GM23248 (cell line): ENCODE data around the gene TMEM207. TPM values are rescaled to one million over a fixed set of nuclear protein-coding genes. Genes with fewer than 3 reads are reported as not detected.

Experiments used
- DNase-seq: peaks from one replicate; pipeline ENCODE4 v3.0.0-alpha.2; 2015
- H2AFZ ChIP-seq: fragments of 200-600 bp; sonication (generic); 2 replicates; pipeline ENCODE4 v1.6.1; 2016; ENCODE audit warnings: antibody characterized with exemption
- H3F3A ChIP-seq: fragments of 200-600 bp; sonication (generic); 2 replicates; pipeline ENCODE4 v1.6.1; 2016; ENCODE audit warnings: mild to moderate bottlenecking, antibody characterized with exemption, mixed run types; ENCODE audit not compliant: insufficient read depth
- H3K27ac ChIP-seq: fragments of 200-600 bp; sonication (generic); 2 replicates; pipeline ENCODE4 v1.5.1; 2016; ENCODE audit warnings: mild to moderate bottlenecking
- H3K27me3 ChIP-seq: fragments of 200-600 bp; sonication (generic); replicated peaks from 2 replicates; pipeline ENCODE4 v1.6.1; 2016; ENCODE audit warnings: mild to moderate bottlenecking; ENCODE audit not compliant: insufficient read depth
- H3K36me3 ChIP-seq: fragments of 200-600 bp; sonication (generic); 2 replicates; pipeline ENCODE4 v1.6.1; 2016; ENCODE audit warnings: low read depth, mild to moderate bottlenecking
- H3K4me1 ChIP-seq: fragments of 200-600 bp; sonication (generic); 2 replicates; pipeline ENCODE4 v1.6.1; 2016; ENCODE audit warnings: mild to moderate bottlenecking; ENCODE audit not compliant: insufficient read depth
- H3K4me2 ChIP-seq: fragments of 200-600 bp; sonication (generic); one replicate; pipeline ENCODE4 v1.6.1; 2016; ENCODE audit warnings: mild to moderate bottlenecking; ENCODE audit not compliant: unreplicated experiment
- H3K4me3 ChIP-seq: fragments of 200-600 bp; sonication (generic); 2 replicates; pipeline ENCODE4 v1.5.1; 2016; ENCODE audit warnings: mild to moderate bottlenecking
- H3K79me2 ChIP-seq: fragments of 200-600 bp; sonication (generic); 2 replicates; pipeline ENCODE4 v1.6.1; 2016; ENCODE audit warnings: mild to moderate bottlenecking; ENCODE audit not compliant: insufficient read depth
- H3K9ac ChIP-seq: fragments of 200-600 bp; sonication (generic); 2 replicates; pipeline ENCODE4 v1.6.1; 2016; ENCODE audit warnings: mild to moderate bottlenecking
- H3K9me2 ChIP-seq: fragments of 200-600 bp; sonication (generic); 2 replicates; pipeline ENCODE4 v1.6.1; 2016; ENCODE audit warnings: mixed run types, mild to moderate bottlenecking, moderate library complexity; ENCODE audit not compliant: insufficient read depth
- H3K9me3 ChIP-seq: fragments of 200-600 bp; sonication (generic); one replicate; pipeline ENCODE4 v1.6.1; 2017; ENCODE audit warnings: low read depth
- H4K20me1 ChIP-seq: fragments of 200-600 bp; sonication (generic); 2 replicates; pipeline ENCODE4 v1.6.0; 2016; ENCODE audit not compliant: insufficient read depth
- EZH2 ChIP-seq: fragments of 200-600 bp; sonication (generic); IDR thresholded peaks from 2 replicates; pipeline ENCODE4 v1.6.1; 2018; ENCODE audit warnings: antibody characterized with exemption, mild to moderate bottlenecking; ENCODE audit not compliant: insufficient read depth, poor library complexity, severe bottlenecking
- EZH2phosphoT487 ChIP-seq: fragments of 200-600 bp; sonication (generic); IDR thresholded peaks from 2 replicates; pipeline ENCODE4 v1.6.1; 2018; ENCODE audit warnings: antibody characterized with exemption, moderate library complexity, mild to moderate bottlenecking, low read depth; ENCODE audit not compliant: insufficient read depth
- WGBS, 2 experiments: methylation state at CpG; one replicate each; pipeline ENCODE4 v1.1.6; 2015 to 2017; ENCODE audit warnings: low lambda C conversion rate in 2 of 2, low coverage in 1 of 2; ENCODE audit errors: missing lambda C conversion rate in 2 of 2; 5-methylcytosine and 5-hydroxymethylcytosine counted together
- in situ Hi-C: fragments of 300-500 bp; cut with MboI; formaldehyde crosslinking; loops from 2 replicates; pipeline ENCODE4 v1.15.0; 2020
- polyA plus RNA-seq: library from polyadenylated mRNA; unstranded; fragments of >200 nt; fragmentation: Nextera tagmentation; extraction: Ambion mirVana; gene quantifications from 2 replicates; pipeline ENCODE4 v1.2.1, GENCODE V29; 2016
- total RNA-seq: library from RNA; depleted of rRNA; stranded (reverse); fragments of >200 nt; shearing (Covaris generic); gene quantifications from 2 replicates; pipeline ENCODE4 v1.2.3, GENCODE V29; 2014

The TMEM207 gene
- total and polyA plus RNA-seq, 2 experiments from 2014 or later: not detected

- no peak overlapping the region for H3K4me2 ChIP-seq
- no peak overlapping the region for H3K9ac ChIP-seq
- H4K20me1 ChIP-seq: no peaks in the 10 kb centered on the region
- no peaks in the 10 kb centered on the region for H3K9me2 ChIP-seq
- no peaks in the 10 kb centered on the region for H3K9me3 ChIP-seq
- in situ Hi-C loops: loop anchor here (10.0 to 25.0 kb wide), 2 partner anchors 200 to 462 kb away; no protein-coding TSS in a partner anchor
- H3K4me1 ChIP-seq: peaks cover 6% of the 10 kb centered on the region
- WGBS, 2 experiments: 37 to 40% methylated on average over 16 of the region's 16 CpGs
- no peaks in the 10 kb centered on the region for H3K27me3 ChIP-seq
- H3K79me2 ChIP-seq: no peaks in the 10 kb centered on the region
- H3K36me3 ChIP-seq: no peaks in the 10 kb centered on the region
- DNase-seq: peak; percentile 77
- no peak for TF ChIP-seq EZH2
- TF ChIP-seq EZH2phosphoT487: no peak
- no peak overlapping the region for H3K27ac ChIP-seq
- H3F3A ChIP-seq: 0 out of 2 replicates have a peak, but pooled peaks cover 12% of the 10 kb centered on the region
- no peak overlapping the region for H3K4me3 ChIP-seq
- peak overlapping the region; percentile 50 for H2AFZ ChIP-seq
These were observed 24.9 kb downstream of the TMEM207 start for GRCh38 chr3:190424478-190425439.

- no peak for DNase-seq
- no peaks in the 10 kb centered on the region for H3K36me3 ChIP-seq
- no peaks in the 10 kb centered on the region for H3K9me3 ChIP-seq
- no peak overlapping the region for H3K9ac ChIP-seq
- in situ Hi-C loops: loop anchor here (10.0 kb wide), 1 partner anchor 199 kb away; no protein-coding TSS in a partner anchor
- no peaks in the 10 kb centered on the region for H3K27me3 ChIP-seq
- H3K4me1 ChIP-seq: no peaks in the 10 kb centered on the region; the same call in 1 of the 2 replicates
- H3F3A ChIP-seq: 0 out of 2 replicates have a peak, but pooled peaks cover 6% of the 10 kb centered on the region
- H3K4me2 ChIP-seq: no peak overlapping the region
- H3K27ac ChIP-seq: no peak overlapping the region
- H2AFZ ChIP-seq: peak overlapping the region; percentile 50
- H3K4me3 ChIP-seq: no peak overlapping the region
- no peaks in the 10 kb centered on the region for H4K20me1 ChIP-seq
- 31 to 39% methylated on average over 2 of the region's 2 CpGs for WGBS, 2 experiments
- TF ChIP-seq EZH2phosphoT487: no peak
- TF ChIP-seq EZH2: no peak
- no peaks in the 10 kb centered on the region for H3K79me2 ChIP-seq
- H3K9me2 ChIP-seq: no peaks in the 10 kb centered on the region
These were observed 25.6 kb downstream of the TMEM207 start for GRCh38 chr3:190424108-190424477.

GRCh38 chr3:190414297-190414696 lies 35.4 kb downstream of the TMEM207 start:
- DNase-seq: no peak
- Histone ChIP-seq H2AFZ (no peak overlapping the region), H3K9me2 (no peaks in the 10 kb centered on the region), H3K79me2 (no peaks in the 10 kb centered on the region), H3K4me3 (no peak overlapping the region), H3K4me2 (no peak overlapping the region), H3K36me3 (no peaks in the 10 kb centered on the region), H3K4me1 (no peaks in the 10 kb centered on the region), H4K20me1 (no peaks in the 10 kb centered on the region), H3K9ac (no peak overlapping the region), H3F3A (no peaks in the 10 kb centered on the region), H3K27ac (no peak overlapping the region), H3K9me3 (no peaks in the 10 kb centered on the region), H3K27me3 (no peaks in the 10 kb centered on the region)
- in situ Hi-C loops: no loop called here
- WGBS, 2 experiments: 69 to 72% methylated on average over 3 of the region's 3 CpGs
- no peak for TF ChIP-seq EZH2phosphoT487
- TF ChIP-seq EZH2: no peak

- Histone ChIP-seq H3K27me3 (no peaks in the 10 kb centered on the region), H4K20me1 (no peaks in the 10 kb centered on the region), H3K4me2 (no peak overlapping the region), H3K9me2 (no peaks in the 10 kb centered on the region), H3K36me3 (no peaks in the 10 kb centered on the region), H3K4me3 (no peak overlapping the region), H3K27ac (no peak overlapping the region), H3K9me3 (no peaks in the 10 kb centered on the region), H3K79me2 (no peaks in the 10 kb centered on the region), H3F3A (no peaks in the 10 kb centered on the region), H2AFZ (peak overlapping the region; percentile 7; the same call in 1 of the 2 replicates), H3K9ac (no peak overlapping the region), H3K4me1 (no peaks in the 10 kb centered on the region)
- WGBS, 2 experiments: 85 to 86% methylated on average over 8 of the region's 8 CpGs
- in situ Hi-C loops: no loop called here
- TF ChIP-seq EZH2 (no peak), EZH2phosphoT487 (no peak)
- no peak for DNase-seq
These were observed 45.0 kb downstream of the TMEM207 start for GRCh38 chr3:190404715-190405114.
